Coronary artery (tissue), 2 donors: ENCODE measurements around the gene RABGAP1.

Experiments
- DNase-seq: peaks from one replicate; pipeline ENCODE4 v3.0.0-alpha.2; 2017; ENCODE audit warnings: low spot score
- H3K27ac ChIP-seq, 2 donors: fragments of 200-600 bp; sonication (generic); one replicate each; pipeline ENCODE4 v1.5.1; 2016 to 2019
- H3K4me3 ChIP-seq: fragments of 200-600 bp; sonication (generic); 2 replicates; pipeline ENCODE4 v1.5.1; 2016; ENCODE audit warnings: mild to moderate bottlenecking, moderate library complexity
- CTCF ChIP-seq: fragments of 200-600 bp; sonication (generic); IDR thresholded peaks from one replicate; pipeline ENCODE4 v1.5.1; 2019; ENCODE audit warnings: antibody characterized with exemption

RABGAP1 gene

GRCh38 chr9:122955961-122956360 lies 15.1 kb downstream of the RABGAP1 start:
- no peak for TF ChIP-seq CTCF
- H3K4me3 ChIP-seq, result no peak overlapping the region
- no peak overlapping the region for H3K27ac ChIP-seq
- no peak for DNase-seq

- H3K27ac ChIP-seq, result no peak overlapping the region
- H3K4me3 ChIP-seq, result no peak overlapping the region
- no peak for DNase-seq
- TF ChIP-seq CTCF, result no peak
Measured at GRCh38 chr9:122961139-122961538, 20.3 kb downstream of the RABGAP1 start.

- DNase-seq, result no peak
- TF ChIP-seq CTCF, result no peak
- Histone ChIP-seq H3K27ac (peak overlapping the region; percentile 50 to 72), H3K4me3 (no peak overlapping the region)
Measured at GRCh38 chr9:122975196-122975595, 34.4 kb downstream of the RABGAP1 start.

- TF ChIP-seq CTCF, result no peak
- DNase-seq, result no peak
- H3K27ac ChIP-seq, result no peak overlapping the region
- H3K4me3 ChIP-seq, result no peak overlapping the region
Measured at GRCh38 chr9:122978601-122979000, 37.8 kb downstream of the RABGAP1 start.

- H3K27ac ChIP-seq, result no peak overlapping the region
- no peak for TF ChIP-seq CTCF
- H3K4me3 ChIP-seq, result no peak overlapping the region
- DNase-seq, result no peak
Measured at GRCh38 chr9:122986010-122986409, 45.2 kb downstream of the RABGAP1 start.

GRCh38 chr9:122988141-122988540 lies 47.3 kb downstream of the RABGAP1 start:
- H3K4me3 ChIP-seq, result no peak overlapping the region
- no peak for DNase-seq
- no peak overlapping the region for H3K27ac ChIP-seq
- no peak for TF ChIP-seq CTCF

- Histone ChIP-seq H3K4me3 (no peak overlapping the region), H3K27ac (no peak overlapping the region)
- DNase-seq, result no peak
- no peak for TF ChIP-seq CTCF
Measured at GRCh38 chr9:122988920-122989621, 48.3 kb downstream of the RABGAP1 start.
